GM10266 (cell line): ENCODE results near the gene BCR.

ENCODE experiments used
- DNase-seq: peaks from one replicate; pipeline ENCODE4 v3.0.0; 2012; ENCODE audit errors: extremely low spot score
- CTCF ChIP-seq: IDR thresholded peaks from 2 replicates; pipeline ENCODE4 v1.5.1; 2012; ENCODE audit warnings: mild to moderate bottlenecking, low read depth; ENCODE audit not compliant: control insufficient read depth, insufficient read depth; ENCODE audit errors: missing control alignments

The BCR gene

GRCh38 chr22:23270798-23271596 is 90.7 kb downstream of the BCR start:
- no peak for DNase-seq
- no peak for TF ChIP-seq CTCF

- no peak for DNase-seq
- TF ChIP-seq CTCF, result no peak
Observed at GRCh38 chr22:23271597-23271908, 91.2 kb downstream of the BCR start.

GRCh38 chr22:23272371-23272770 is 92.1 kb downstream of the BCR start:
- DNase-seq, result no peak
- TF ChIP-seq CTCF, result no peak

GRCh38 chr22:23272834-23273233 is 92.5 kb downstream of the BCR start:
- DNase-seq, result no peak

GRCh38 chr22:23273445-23274145 is 93.3 kb downstream of the BCR start:
- DNase-seq, result no peak
- TF ChIP-seq CTCF, result no peak

More at GRCh38 chr22:23272834-23273233, 92.5 kb downstream of the BCR start:
- TF ChIP-seq CTCF, result no peak

GRCh38 chr22:23274146-23274526 is 93.8 kb downstream of the BCR start:
- no peak for TF ChIP-seq CTCF
- no peak for DNase-seq
